Renal cortex interstitium (tissue), 11 donors: ENCODE results near the gene DNASE1L3. TPM values are rescaled to one million over a fixed set of nuclear protein-coding genes. Genes with fewer than 3 reads are reported as not detected.

ENCODE experiments used
- DNase-seq, 11 donors: peaks; one replicate each; pipeline ENCODE4 v3.0.0-alpha.2; 2013; ENCODE audit warnings: low read depth in 9 of 11, low spot score in 4 of 11; ENCODE audit errors: extremely low read depth in 1 of 11
- polyA plus RNA-seq, 3 donors: library from polyadenylated mRNA; unstranded; fragments of 120-200 nt; gene quantifications; one replicate each; pipeline ENCODE4 v1.2.1, GENCODE V29; 2013; ENCODE audit not compliant: insufficient read length in 3 of 3

DNASE1L3 gene
- polyA plus RNA-seq, 3 donors = 2.4 to 9.4 (median 4.4) TPM

GRCh38 chr3:58152225-58153015 lies 58.4 kb downstream of the DNASE1L3 start:
- no peak for DNase-seq

GRCh38 chr3:58151637-58152036 lies 59.1 kb downstream of the DNASE1L3 start:
- no peak for DNase-seq

- DNase-seq = no peak
Observed at GRCh38 chr3:58150810-58151199, 60.0 kb downstream of the DNASE1L3 start.

GRCh38 chr3:58150130-58150809 lies 60.5 kb downstream of the DNASE1L3 start:
- DNase-seq = no peak

- no peak for DNase-seq
Observed at GRCh38 chr3:58148049-58148448, 62.7 kb downstream of the DNASE1L3 start.

DNA sequence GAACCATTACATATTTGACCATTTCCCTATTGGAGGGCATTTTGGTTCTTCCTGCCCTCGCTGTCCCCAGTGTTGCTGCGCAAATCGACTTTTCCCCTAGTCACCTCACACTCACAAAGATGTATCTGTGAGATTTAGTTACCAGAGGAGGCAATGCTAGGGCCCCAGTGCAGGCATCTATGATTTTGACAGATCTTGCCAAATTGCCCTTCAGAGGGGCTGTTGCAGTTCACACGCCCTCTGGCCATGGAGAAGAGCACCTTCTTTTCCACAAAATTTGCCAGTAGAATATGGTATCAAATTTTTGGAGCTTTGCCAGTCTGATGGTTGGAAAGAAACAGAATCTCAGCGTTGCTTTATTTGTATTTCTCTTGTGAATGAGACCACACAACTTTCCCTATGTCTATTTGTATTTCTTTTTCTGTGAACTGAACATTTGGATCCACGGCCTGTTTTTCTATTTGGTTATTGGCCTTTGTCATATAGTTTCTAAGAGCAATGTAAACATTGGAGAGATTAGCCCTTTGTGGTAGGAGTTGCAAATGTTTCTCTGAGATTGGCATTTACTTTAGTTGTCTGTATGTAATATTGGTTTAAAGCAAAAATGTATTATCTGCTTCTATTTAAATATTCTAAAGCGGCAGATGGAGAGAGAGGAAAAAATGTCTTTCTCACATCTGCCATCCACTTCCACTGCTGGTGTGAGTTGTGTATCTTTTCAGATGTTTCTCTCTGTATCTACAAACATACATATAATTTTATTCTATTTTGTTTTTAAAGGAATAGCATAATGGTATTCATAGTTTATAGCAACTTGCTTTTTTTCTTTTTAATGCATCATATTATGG lies 66.1 kb downstream of the DNASE1L3 start:
- DNase-seq = no peak

DNA sequence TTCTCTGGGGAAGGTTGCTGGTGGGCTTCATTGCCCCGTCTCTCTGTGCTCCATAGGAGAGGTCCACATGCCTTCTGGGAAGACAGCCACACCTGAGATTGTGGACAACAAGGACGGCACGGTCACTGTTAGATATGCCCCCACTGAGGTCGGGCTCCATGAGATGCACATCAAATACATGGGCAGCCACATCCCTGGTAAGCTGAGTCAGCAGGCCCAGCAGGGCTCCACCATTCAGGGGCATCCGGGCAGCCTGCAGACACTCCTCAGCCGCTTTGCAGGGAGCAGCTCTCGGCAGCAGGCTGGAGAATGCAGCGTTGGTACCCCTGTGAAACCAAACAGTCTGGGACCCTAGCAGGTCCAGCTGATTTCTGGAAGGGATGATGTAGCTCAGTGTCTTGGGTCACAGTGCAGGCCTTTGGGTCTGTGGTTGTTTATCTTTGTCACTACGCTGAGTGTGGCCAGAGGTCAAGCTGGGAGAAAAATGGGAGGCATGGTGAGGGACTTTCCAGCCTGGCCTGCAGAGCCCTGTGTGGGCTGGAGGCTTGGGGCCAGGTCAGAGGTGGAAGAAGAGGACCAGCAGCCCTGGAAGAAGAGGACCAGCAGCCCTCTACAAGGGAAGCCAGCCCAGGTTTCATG lies 67.2 kb downstream of the DNASE1L3 start:
- no peak for DNase-seq

Other genes starting within 250 kb of the DNASE1L3 start
- 100 to 1,000 TPM; 168 to 173 (median 169) TPM for gene FLNB, start 202.6 kb downstream of the DNASE1L3 start, polyA plus RNA-seq
- 10 to 100 TPM; 11.2 to 14.4 (median 12.2) TPM for gene ABHD6, start 26.8 kb upstream of the DNASE1L3 start, polyA plus RNA-seq
- gene RPP14, start 95.3 kb upstream of the DNASE1L3 start, polyA plus RNA-seq = 10 to 100 TPM; 19.8 to 23.4 (median 21.1) TPM
- gene HTD2, start 95.5 kb upstream of the DNASE1L3 start, polyA plus RNA-seq = 10 to 100 TPM; 14.4 to 16.6 (median 14.8) TPM
- 10 to 100 TPM; 21.8 to 34.0 (median 31.2) TPM for gene PXK, start 121.9 kb upstream of the DNASE1L3 start, polyA plus RNA-seq
- 100 to 1,000 TPM in 2 of 3 donors, 10 to 100 TPM in 1; 95.7 to 118 (median 118) TPM for gene PDHB, start 222.9 kb upstream of the DNASE1L3 start, polyA plus RNA-seq